CD14-positive monocyte (primary cell): ENCODE results near the gene MLLT10. TPM values are rescaled to one million over a fixed set of nuclear protein-coding genes. Genes with fewer than 3 reads are reported as not detected.

Experiments
- DNase-seq, 3 donors: peaks; one replicate each; pipeline ENCODE4 v3.0.0-alpha.2; 2011 to 2022
- H2AFZ ChIP-seq: 2 replicates; pipeline ENCODE4 v1.6.0; 2012; ENCODE audit warnings: mild to moderate bottlenecking, low read depth, low read length, inconsistent platforms; ENCODE audit not compliant: insufficient read depth, poor library complexity, severe bottlenecking
- H3K27ac ChIP-seq, 2 donors: 1 replicate in 1 of 2; 2 replicates in 1 of 2; pipeline ENCODE4 v1.5.1; 2012 to 2013; ENCODE audit warnings: low read length in 2 of 2, control low read depth in 1 of 2, inconsistent platforms in 1 of 2, low read depth in 1 of 2, mild to moderate bottlenecking in 1 of 2
- H3K27me3 ChIP-seq, 2 donors: one replicate each; pipeline versions ENCODE4 v1.6.0 to v1.6.1; 2011 to 2013; ENCODE audit warnings: low read length in 2 of 2; ENCODE audit not compliant: control insufficient read depth in 2 of 2, insufficient read depth in 2 of 2
- H3K36me3 ChIP-seq, 2 donors: replicated peaks in 1 of 2; 1 replicate in 1 of 2; 2 replicates in 1 of 2; pipeline versions ENCODE4 v1.5.1 to v1.6.1; 2012 to 2013; ENCODE audit warnings: low read length in 2 of 2, control low read depth in 1 of 2, inconsistent platforms in 1 of 2, mild to moderate bottlenecking in 1 of 2; ENCODE audit not compliant: insufficient read depth in 2 of 2, control insufficient read depth in 1 of 2
- H3K4me1 ChIP-seq, 2 donors: 1 replicate in 1 of 2; 2 replicates in 1 of 2; pipeline versions ENCODE4 v1.5.1 to v1.6.1; 2012 to 2013; ENCODE audit warnings: low read length in 2 of 2, control low read depth in 1 of 2, inconsistent platforms in 1 of 2, mild to moderate bottlenecking in 1 of 2, moderate library complexity in 1 of 2; ENCODE audit not compliant: insufficient read depth in 2 of 2, control insufficient read depth in 1 of 2
- H3K4me2 ChIP-seq: replicated peaks from 2 replicates; pipeline ENCODE3; 2012; ENCODE audit warnings: low read length, moderate library complexity, mild to moderate bottlenecking; ENCODE audit not compliant: poor library complexity, severe bottlenecking; ENCODE audit errors: extremely low read depth
- H3K4me3 ChIP-seq, 3 experiments: fragments of 200-600 bp in 1 of 3; sonication (generic) in 1 of 3; replicated peaks in 1 of 3; 1 replicate in 2 of 3; 2 replicates in 1 of 3; pipeline ENCODE4 v1.5.1; 2011 to 2013; ENCODE audit warnings: low read length in 3 of 3, mild to moderate bottlenecking in 3 of 3, control low read depth in 2 of 3, low read depth in 2 of 3, inconsistent platforms in 1 of 3, moderate library complexity in 1 of 3
- H3K79me2 ChIP-seq: 2 replicates; pipeline ENCODE4 v1.6.0; 2012; ENCODE audit warnings: mild to moderate bottlenecking, control low read depth, inconsistent platforms, low read length, moderate library complexity; ENCODE audit not compliant: insufficient read depth
- H3K9ac ChIP-seq: 2 replicates; pipeline ENCODE4 v1.6.0; 2017; ENCODE audit warnings: low read length, mild to moderate bottlenecking; ENCODE audit not compliant: insufficient read depth, poor library complexity, severe bottlenecking
- H3K9me3 ChIP-seq, 2 donors: replicated peaks in 1 of 2; 1 replicate in 1 of 2; 2 replicates in 1 of 2; pipeline versions ENCODE4 v1.5.1 to v1.6.1; 2012 to 2013; ENCODE audit warnings: low read length in 2 of 2, control low read depth in 1 of 2; ENCODE audit not compliant: control insufficient read depth in 1 of 2, insufficient read depth in 1 of 2
- H4K20me1 ChIP-seq: 2 replicates; pipeline ENCODE4 v1.6.0; 2012; ENCODE audit warnings: mild to moderate bottlenecking, low read length, control low read depth, moderate library complexity; ENCODE audit not compliant: insufficient read depth
- H3K27ac Mint-ChIP-seq, 7 donors: one replicate each; pipeline ENCODE4 v1.8.0; 2020; ENCODE audit warnings: mild to moderate bottlenecking in 7 of 7, mixed read lengths in 7 of 7, moderate library complexity in 6 of 7, inconsistent platforms in 2 of 7
- H3K27me3 Mint-ChIP-seq, 3 donors: one replicate each; pipeline ENCODE4 v1.8.0; 2021 to 2022; ENCODE audit warnings: low read depth in 3 of 3, mild to moderate bottlenecking in 3 of 3, mixed read lengths in 3 of 3, moderate library complexity in 3 of 3, inconsistent platforms in 1 of 3
- H3K36me3 Mint-ChIP-seq, 2 donors: one replicate each; pipeline ENCODE4 v1.8.0; 2020; ENCODE audit warnings: mixed read lengths in 2 of 2, inconsistent platforms in 1 of 2, mild to moderate bottlenecking in 1 of 2
- H3K4me1 Mint-ChIP-seq: one replicate; pipeline ENCODE4 v1.8.0; 2020; ENCODE audit warnings: mild to moderate bottlenecking, mixed read lengths
- H3K4me3 Mint-ChIP-seq, 2 donors: one replicate each; pipeline ENCODE4 v1.8.0; 2020; ENCODE audit warnings: mild to moderate bottlenecking in 2 of 2, mixed read lengths in 2 of 2, moderate library complexity in 1 of 2
- H3K9me3 Mint-ChIP-seq, 7 donors: one replicate each; pipeline ENCODE4 v1.8.0; 2020 to 2022; ENCODE audit warnings: mixed read lengths in 7 of 7, mild to moderate bottlenecking in 6 of 7, moderate library complexity in 6 of 7, inconsistent platforms in 2 of 7
- WGBS: methylation state at CpG from one replicate; pipeline ENCODE4 v1.1.5; 2013; ENCODE audit warnings: missing lambda C conversion rate; ENCODE audit not compliant: insufficient coverage; 5-methylcytosine and 5-hydroxymethylcytosine counted together
- intact Hi-C, 2 donors: fragments of 100-400 bp; cut with micrococcal nuclease; formaldehyde crosslinking; loops; one replicate each; pipeline versions ENCODE4 v1.15.0 to v1.15.1; 2023
- polyA plus RNA-seq, 3 donors: library from polyadenylated mRNA; depleted of rRNA in 1 of 3; unstranded in 2 of 3; stranded (reverse) in 1 of 3; fragments of 300-500 nt in 2 of 3; fragments of >200 nt in 1 of 3; fragmentation: Illumina TruSeq in 2 of 3; gene quantifications; 1 replicate in 2 of 3; 2 replicates in 1 of 3; pipeline ENCODE4 v1.2.3, GENCODE V29; 2012 to 2021
- TF ChIP-seq, protein P1 (sequence below): fragments of 200-600 bp; IDR thresholded peaks from one replicate; pipeline ENCODE4 v1.8.0; 2022; ENCODE audit warnings: antibody characterized with exemption, mild to moderate bottlenecking

Gene MLLT10
- polyA plus RNA-seq, 3 donors: 4.9 to 39.1 (median 7.5) TPM

DNA sequence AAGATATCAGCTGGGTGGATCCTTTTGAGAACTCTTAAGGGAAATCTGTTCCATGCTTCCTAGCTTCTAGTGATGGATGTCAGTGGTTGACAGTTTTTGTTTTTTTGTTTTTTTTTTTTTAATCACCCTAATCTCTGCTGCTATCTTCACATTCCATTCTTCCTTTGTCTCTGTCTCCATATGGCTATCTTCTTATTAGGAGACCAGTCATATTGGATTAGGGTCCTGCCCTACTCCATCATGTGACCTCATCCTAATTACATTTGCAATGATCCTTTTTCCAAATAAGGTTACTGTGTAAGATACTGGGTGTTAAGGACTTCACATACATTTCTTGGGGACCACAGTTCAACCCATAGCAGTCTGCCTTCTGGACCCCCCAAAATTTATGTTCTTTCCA lies 69.7 kb downstream of the MLLT10 start:
- no peak overlapping the region for H3K9ac ChIP-seq
- no peaks in the 10 kb centered on the region for H3K4me1 ChIP-seq
- peak overlapping the region in 1 of 7 donors; percentile 30 for H3K27ac Mint-ChIP-seq
- no peak overlapping the region for H3K4me3 Mint-ChIP-seq
- no peak overlapping the region for H3K4me3 ChIP-seq
- H3K4me2 ChIP-seq: no peak overlapping the region
- no peak for DNase-seq
- no peaks in the 10 kb centered on the region for H3K4me1 Mint-ChIP-seq
- peaks cover 57% of the 10 kb centered on the region for H3K79me2 ChIP-seq
- TF ChIP-seq, protein P1, sequence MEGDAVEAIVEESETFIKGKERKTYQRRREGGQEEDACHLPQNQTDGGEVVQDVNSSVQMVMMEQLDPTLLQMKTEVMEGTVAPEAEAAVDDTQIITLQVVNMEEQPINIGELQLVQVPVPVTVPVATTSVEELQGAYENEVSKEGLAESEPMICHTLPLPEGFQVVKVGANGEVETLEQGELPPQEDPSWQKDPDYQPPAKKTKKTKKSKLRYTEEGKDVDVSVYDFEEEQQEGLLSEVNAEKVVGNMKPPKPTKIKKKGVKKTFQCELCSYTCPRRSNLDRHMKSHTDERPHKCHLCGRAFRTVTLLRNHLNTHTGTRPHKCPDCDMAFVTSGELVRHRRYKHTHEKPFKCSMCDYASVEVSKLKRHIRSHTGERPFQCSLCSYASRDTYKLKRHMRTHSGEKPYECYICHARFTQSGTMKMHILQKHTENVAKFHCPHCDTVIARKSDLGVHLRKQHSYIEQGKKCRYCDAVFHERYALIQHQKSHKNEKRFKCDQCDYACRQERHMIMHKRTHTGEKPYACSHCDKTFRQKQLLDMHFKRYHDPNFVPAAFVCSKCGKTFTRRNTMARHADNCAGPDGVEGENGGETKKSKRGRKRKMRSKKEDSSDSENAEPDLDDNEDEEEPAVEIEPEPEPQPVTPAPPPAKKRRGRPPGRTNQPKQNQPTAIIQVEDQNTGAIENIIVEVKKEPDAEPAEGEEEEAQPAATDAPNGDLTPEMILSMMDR: no peak
- peaks cover 22 to 49% of the 10 kb centered on the region in 2 donors for H3K36me3 ChIP-seq
- no peaks in the 10 kb centered on the region for H3K27me3 Mint-ChIP-seq
- H3K9me3 ChIP-seq: peaks cover 0 to 5% of the 10 kb centered on the region in 2 donors
- H4K20me1 ChIP-seq: peaks cover 34% of the 10 kb centered on the region
- peaks cover 0 to 7% (median 2%) of the 10 kb centered on the region in 7 donors for H3K9me3 Mint-ChIP-seq
- no peak overlapping the region for H2AFZ ChIP-seq
- peaks cover 38 to 67% of the 10 kb centered on the region in 2 donors for H3K36me3 Mint-ChIP-seq
- intact Hi-C loops: no loop called here
- H3K27ac ChIP-seq: peak overlapping the region in 1 of 2 donors; percentile 20
- H3K27me3 ChIP-seq: no peaks in the 10 kb centered on the region

DNA sequence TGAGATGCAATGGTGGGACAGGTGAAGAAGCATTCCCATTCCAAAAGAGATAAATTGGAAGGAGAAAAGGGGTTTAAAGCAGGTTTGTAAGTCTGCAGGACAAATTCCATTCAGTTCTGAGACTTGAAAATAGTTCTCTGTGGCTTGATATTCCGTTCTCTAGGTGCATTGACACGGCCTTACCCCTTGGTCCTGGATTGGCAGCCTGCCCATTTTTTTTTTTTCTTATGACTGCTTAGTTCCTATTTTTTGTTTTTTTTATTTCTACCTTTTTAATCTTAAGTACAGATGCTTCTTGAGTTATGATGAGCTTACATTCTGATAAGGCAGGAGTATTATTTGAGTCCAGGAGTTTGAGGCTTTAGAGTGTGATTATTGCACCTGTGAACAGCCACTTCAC lies 70.6 kb downstream of the MLLT10 start:
- peaks cover 59% of the 10 kb centered on the region for H3K79me2 ChIP-seq
- Mint-ChIP-seq H3K9me3 (peaks cover 0 to 8% (median 3%) of the 10 kb centered on the region in 7 donors), H3K36me3 (peaks cover 38 to 69% of the 10 kb centered on the region in 2 donors), H3K4me3 (no peak overlapping the region), H3K4me1 (peaks cover 5% of the 10 kb centered on the region), H3K27ac (no peak overlapping the region), H3K27me3 (no peaks in the 10 kb centered on the region)
- no peak overlapping the region for H3K9ac ChIP-seq
- TF ChIP-seq, protein P1: no peak
- H3K4me1 ChIP-seq: peaks cover 0 to 3% of the 10 kb centered on the region in 2 donors
- H3K36me3 ChIP-seq: peaks cover 22 to 45% of the 10 kb centered on the region in 2 donors
- H4K20me1 ChIP-seq: peaks cover 29% of the 10 kb centered on the region
- no peaks in the 10 kb centered on the region for H3K27me3 ChIP-seq
- no peak overlapping the region for H3K27ac ChIP-seq
- H3K9me3 ChIP-seq: peaks cover 0 to 5% of the 10 kb centered on the region in 2 donors
- DNase-seq: no peak
- H3K4me3 ChIP-seq: no peak overlapping the region
- 29% methylated on average over 2 of the region's 2 CpGs for WGBS
- H2AFZ ChIP-seq: no peak overlapping the region
- H3K4me2 ChIP-seq: no peak overlapping the region
- intact Hi-C loops: no loop called here
